Right hindlimb (tissue), 1 donor: ENCODE data around the gene PRR22.

Experiments used
- DNase-seq: peaks from one replicate; pipeline ENCODE4 v3.0.0-alpha.2; 2018

The PRR22 gene

DNA sequence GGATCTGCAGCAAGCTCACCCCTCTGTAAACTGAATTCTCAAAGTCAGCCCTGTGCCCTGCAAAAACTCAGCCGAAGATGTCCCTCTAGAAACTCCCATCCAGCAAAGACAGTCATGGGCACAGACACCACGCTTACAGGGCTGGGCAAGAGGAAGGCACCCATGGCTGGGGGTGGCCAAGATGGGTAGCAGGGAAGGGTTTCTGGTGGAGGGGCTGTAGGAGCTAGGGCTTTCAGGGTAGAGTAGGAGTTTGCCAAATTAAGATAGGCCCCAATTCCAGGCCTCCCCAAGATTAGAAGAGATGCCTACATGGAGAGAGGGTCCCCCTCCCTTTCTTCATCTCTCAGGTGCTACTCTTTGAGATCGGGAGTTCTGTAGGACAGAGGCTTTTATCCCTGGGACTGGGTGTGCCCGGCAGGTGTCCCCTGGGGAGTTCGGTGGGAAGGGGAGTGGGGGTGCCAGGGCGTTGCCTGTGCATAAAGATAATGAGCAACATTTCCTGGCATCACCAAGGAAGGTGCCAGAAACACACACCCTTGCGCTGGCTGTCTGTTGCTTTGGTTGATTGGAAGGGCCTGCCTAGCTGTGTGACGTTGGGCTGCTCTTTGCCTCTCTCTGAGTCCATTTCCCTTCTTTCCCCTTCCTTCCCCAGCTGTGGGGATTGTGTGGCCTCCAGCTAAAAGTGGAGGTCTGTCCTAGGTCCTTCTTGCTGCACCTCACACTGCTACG, 29.7 kb upstream of the PRR22 start:
- no peak for DNase-seq

DNA sequence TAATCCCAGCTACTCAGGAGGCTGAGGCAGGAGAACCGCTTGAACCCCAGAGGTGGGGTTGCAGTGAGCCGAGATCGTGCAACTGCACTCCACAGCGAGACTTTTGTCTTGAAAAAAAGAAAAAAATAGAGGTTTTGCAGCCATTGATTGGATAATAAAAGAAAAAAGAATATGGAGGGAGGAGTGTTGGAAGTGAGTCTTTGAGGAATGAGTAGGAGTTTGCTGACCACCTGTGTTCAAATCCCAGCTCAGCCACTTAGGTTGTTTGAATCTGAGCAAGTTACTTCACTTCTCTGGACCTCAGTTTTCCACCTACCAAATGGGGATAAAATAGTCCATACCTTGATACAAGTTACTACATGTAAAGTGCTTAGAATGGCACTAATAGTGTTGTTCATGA, 26.6 kb upstream of the PRR22 start:
- DNase-seq: no peak

DNA sequence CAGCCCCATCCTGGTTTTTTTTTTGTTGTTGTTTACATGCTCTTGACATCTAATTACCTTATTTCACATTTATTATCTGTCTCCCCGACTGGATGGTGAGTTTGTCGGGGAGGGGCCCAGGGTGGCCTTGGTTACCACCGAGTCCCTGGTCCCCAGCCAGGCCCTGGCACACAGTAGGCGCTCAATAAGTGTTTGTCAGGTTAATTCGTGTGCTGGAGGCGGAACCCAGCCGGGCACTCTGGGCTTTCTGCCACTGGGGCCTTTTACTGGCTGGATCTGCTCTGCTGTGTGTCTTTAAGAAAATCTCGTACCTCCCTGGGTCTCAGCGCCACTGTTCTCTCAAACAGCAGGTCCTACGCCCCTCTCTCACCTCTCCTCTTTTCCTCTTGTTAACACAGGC, 24.9 kb upstream of the PRR22 start:
- DNase-seq: peak; percentile 11

DNA sequence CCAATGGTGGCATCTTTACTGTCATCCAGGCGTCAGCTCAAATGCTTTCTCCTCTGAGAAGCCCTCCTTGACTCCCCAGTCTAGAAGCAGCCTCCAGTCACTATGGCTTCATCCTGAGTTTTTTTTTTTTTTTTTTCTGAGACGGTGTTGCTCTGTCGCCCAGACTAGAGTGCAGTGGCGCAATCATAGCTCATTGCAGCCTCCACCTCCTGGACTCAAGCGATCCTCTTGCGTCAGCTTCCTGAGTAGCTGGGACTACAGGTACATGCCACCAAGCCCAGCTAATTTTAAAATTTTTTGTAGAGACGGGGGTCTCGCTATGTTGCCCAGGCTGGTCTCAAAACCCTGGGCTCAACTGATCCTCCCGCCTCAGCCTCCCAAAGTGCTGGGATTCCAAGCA, 24.5 kb upstream of the PRR22 start:
- no peak for DNase-seq

DNA sequence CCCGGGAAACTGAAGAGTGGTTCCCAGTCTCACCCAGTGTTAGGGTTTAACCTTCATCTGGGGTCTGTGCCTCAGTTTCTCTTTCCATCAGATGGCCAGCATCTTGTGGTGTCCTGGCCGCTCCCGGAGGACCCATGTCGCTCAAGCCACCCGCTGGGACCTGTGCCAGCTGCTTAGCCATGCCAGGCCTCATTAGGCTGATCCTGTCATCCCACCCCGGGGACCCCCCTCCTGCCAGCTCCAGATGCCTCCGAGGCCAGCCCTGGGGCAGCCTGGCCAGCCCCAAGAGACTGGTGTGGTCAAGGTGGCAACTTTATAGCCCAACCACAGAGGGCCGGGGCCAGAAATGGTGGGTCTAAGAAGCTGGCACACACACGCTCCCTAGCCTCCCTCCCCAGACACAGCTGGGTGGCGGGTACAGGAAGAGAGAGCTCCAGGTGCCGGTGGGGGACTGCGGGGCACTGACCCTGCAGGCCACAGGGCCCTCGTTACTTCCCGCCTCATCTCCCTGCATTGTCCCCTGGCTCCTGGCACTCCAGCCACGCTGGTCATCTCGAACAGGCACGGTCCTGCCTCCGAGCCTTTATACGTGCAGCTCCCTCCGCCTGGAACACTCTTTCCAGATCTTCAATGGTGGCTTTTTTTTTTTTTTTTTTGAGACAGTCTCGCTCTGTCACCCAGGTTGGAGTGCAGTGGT, 23.7 kb upstream of the PRR22 start:
- peak; percentile 15 for DNase-seq

DNA sequence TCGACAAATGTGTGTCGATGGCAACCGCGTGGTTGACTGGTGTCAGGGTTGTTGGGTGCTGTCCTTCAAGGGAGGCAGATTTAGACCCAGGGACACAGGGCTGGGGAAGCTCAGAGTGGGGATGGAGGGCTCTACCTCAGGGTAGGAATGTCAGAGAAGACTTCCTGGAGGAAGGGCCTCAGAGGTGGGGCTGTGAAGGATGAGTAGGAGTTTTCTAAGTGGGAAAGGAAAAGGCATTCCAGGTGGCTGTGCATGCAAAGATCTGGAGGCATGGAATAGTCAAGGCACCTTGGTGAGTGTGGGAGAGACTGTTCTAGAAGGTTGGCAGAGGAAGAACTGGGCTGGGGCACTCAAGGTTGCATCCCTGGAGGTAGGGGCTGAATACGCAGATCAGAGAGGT, 22.4 kb upstream of the PRR22 start:
- peak; percentile 12 for DNase-seq

DNA sequence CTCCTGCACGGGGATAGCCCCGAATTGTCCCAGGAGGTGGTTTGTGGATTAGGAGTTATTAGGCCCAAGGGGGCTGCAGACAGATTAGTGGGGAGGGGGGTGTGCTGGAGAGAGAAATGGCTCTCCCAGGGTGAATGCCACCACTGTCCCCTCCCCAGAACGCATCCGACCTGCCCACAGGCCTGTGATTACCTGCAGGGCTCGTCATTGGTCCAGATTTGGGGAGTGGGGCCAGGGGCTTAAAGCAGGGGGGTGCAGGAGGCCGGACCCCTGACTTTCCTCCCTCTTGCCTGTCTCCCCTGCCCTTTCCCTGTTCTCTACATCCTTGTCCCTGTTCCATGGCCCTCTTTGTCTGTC, 21.6 kb upstream of the PRR22 start:
- peak; percentile 14 for DNase-seq

DNA sequence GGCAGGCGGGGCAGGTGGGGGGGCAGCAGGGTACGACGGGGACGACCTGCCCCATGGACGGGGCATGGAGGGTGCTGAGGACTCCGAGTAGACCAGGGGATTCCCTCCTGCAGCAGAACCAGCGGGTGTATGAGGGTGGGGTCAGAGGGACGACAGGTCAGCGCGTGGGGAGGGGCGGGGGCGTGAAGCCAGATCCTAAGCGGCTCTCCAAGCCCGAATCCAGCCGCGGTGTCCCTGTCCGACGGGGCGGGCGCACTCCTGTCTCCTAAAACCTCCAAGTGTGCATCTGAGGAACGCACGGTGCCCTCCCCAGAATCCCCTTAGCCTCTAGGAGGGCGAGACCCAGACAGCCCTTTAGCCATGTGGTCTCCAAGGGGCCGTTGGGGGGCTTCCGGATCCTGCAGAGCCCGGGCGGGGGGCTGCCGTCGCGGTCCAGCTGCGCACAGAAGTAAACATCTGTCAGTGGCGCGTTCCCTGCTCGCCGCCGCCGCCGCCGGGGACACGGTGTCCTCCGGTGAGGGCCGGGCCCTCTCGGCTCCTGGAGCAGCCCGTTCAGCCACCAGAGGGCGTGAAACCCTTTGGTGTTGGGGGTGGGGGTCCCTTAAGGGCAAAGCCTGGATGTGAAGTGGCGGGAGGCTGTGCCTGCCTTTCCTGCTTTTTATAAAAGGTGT, 21.1 kb upstream of the PRR22 start:
- DNase-seq: peak; percentile 65

DNA sequence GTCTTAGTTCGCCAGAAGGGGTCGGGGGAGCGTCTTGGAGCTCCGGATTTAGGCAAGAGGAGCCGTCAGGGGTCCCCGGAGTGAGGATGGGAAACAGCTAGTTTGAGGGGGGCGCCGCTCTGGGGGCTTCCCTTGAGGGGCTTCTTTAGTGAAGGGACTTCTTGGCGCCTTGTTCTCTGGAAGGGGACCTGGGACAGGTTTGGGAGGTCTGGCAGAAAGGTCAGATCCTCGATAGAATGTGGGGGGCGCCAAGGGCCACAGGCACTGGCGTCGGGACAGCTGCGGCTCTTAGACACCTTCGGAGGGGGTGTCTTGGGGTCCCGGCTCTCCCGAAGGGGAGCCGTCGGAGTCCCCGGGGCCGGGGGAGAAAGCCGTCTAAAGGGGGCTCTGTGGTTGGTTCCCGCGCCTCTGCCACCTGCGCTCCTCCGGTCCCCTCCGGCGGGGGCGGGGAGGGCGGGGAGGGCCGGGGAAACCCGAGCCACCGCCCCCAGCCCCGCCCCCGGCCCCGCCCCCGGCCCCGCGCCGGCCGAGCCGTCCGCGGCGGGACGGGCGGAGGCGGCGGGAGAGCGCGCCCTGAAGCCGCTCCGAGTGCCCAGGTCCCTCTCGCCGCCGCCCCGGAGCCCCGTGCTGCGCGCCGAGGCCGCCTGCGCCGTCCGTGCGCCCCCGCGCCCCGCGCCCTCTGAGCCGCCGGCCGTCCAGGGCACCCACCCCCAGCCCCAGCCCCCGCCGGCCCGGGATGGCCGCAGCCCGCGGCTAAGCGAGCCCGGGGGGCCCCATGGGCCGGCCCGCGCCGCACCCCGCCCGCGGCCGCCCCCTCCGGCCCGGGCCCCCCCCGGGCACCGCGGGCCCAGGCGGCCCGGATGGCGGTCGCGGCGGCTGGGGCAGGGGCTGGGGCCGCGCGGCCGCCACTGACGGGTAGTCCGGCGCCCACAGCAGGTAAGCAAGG, 20.2 kb upstream of the PRR22 start, which contains the start of gene NRTN:
Gene NRTN (plus strand): TSS at position 552 of the 946 bp plus-strand sequence. CDS start 19,099 bp downstream, outside the sequence.
- peak; percentile 42 for DNase-seq

DNA sequence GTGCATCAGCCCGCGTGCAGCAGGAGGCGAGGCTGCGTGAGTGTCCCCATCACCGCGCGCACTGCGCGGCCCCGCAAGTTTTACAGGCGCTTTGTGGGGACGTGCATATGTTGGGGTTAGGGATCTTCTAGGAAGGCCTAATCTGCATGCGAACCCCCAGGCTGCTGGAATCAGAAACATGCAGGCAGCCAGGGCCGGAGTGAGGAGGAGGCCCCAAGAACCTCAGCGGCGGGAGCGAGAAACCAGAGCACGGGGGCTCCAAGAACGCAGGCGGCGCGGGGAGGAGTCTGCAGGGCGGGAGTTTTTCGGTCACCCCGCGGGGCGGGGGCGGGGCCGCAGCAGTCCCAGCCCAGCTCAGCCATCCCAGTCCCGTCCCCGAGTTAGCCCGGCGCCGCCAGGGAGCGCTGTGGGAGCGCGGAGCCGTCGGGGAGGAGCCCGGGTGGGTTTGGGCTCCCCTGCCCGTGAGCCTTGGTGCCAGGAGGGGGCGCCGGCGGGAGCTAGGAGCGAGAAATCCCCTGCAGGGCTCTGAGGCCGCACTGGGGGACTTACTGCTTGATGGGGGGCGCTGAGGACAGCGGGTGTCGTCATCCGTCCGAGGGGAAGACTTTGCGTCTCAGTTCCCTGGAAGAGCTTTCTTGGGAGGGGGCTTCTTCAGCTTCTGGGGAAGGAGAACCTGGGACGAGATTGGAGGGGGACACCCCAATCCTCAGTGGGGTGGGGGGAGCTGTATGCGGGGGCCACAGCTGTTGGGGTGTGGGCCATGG, 19.4 kb upstream of the PRR22 start:
- DNase-seq: peak; percentile 94

DNA sequence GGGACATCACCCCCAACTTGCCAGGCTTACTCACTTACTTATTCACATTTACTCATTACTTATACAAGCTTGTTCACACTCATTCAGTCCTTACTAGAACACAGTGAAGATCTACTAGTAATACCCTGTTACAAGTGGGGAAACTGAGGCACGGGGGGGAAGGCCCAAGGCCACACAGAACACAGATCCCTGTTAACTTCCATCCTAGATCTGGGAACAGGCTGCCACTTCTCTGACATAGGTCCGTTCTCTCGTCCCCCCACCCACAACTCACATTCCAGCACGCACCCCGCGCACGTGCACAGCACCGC, 18.9 kb upstream of the PRR22 start:
- DNase-seq: no peak

DNA sequence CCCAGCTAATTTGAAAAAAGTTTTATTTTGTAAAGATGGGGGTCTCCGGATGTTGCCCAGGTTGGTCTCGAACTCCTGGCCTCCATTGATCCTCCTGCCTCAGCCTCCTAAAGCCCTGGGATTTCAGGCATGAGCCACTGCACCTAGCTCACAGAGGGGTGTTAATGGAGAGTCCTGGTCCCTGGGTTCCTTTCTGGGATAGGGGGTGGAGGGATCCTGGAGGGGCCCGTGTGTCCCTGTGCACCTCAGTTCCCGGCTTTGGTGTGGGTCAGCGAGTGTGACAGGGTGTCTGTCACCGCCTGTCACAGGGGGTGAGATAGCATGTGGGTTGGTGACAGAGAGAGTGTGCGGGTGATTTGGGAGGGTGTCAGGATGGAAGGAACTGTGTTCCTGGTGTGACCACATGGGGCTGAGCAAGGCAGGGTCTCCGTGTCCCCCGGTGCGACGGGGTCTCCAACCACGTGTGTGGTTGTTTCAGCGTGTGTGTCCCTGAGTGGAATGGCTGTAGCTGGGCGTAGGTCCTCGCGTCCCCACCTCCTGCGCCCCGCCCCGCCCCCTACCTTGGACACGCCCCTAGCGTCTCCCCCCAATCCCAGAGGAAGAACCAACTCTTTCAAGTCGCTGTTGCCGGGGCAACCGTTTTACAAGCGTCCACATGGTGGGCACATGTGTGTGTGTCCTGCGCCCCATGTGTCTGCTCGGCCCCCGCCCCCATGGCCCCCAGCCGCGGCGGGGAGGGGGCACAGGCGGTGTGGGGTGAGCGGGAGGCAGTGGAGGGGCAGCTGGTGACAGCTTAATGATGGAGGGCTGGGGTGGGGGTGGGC, 17.5 kb upstream of the PRR22 start:
- peak; percentile 58 for DNase-seq

DNA sequence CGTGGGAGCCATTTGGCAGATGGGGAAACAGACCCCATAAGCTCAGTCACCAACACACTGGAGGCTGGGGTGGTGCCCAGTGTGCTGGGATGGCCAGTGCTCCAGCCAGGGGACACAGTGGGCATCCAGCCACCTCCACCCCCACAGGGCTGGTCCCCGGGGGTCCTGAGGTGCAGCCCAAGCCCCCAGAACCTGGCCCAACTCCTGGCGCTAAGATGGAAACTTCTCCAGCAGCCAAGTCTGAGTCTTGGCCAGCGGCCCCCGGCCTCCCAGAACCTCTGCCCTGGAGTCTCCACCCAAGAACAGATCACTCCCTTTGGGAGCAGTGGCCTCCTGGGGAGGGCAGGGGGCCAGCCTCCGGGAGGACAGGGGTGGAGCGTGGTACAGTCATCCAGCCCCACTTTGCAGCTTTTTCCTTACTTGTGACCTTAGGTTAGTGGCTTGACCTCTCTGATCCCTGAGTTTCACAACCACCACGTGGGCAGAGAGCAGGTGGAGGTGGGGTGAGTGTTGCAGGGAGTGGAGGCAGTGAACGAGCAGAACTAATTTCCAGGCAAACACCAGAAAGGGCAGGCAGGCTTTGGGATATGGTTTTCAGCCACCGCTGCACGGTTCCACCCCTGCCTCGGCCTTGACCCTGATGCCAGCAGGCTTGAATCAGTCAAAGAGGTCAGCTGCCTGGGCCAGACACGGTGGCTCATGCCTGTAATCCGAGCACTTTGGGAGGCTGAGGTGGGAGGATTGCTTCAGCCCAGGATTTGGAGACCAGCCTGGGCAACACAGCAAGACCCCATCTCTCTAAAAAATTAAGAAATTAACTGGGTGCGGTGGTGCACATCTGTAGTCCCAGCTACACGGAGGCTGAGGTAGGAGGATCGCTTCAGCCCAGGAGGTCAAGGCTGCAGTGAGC, 16.1 kb upstream of the PRR22 start:
- DNase-seq: no peak

DNA sequence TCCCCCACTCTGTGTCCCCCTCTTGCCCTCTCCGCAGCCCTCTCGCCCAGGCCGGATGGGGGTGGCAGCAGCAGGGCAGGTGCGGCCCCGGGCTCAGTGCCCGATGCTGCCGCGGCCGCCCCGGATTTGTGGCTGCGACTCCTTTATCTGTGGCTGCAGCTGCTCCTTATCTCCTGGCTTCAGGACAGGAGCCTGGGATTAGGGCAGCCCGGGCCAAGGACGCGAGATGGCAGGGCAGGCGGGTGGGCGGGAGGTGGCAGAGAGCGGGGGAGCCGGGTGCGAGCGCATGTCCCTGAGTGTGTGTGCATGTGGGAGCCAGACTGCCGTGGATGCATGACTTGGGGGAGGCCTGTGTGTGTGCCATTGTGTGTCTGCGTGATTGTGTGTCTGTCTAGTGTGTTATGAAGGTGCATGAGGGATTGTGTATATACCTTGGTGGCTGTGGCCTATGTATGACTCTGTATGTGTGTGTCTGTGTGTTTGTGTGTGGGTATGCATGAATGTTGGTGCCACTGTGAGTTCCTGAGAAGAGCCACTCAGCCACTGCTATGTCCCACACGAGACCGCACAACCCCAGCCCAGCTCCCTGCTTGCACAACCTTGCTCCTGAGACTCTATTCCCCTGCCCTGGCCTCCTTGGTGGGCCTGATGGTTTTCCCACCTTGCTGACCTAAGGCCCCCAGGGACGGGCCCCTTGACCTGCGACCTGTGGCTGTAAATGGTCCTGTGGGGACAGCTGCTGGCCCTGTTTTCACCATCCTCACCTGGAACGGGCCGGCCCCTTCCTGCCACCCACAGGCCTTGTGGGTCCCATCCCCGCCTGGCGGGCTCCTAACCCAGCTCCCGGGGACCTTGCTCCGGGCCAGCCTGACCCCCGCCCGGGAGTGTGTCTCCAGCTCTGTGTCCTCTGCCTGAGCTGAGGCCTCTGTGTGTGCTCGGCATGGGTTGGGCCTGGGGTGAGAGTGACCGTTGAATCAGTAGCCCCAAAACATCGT, 15.0 kb upstream of the PRR22 start:
- DNase-seq: no peak

DNA sequence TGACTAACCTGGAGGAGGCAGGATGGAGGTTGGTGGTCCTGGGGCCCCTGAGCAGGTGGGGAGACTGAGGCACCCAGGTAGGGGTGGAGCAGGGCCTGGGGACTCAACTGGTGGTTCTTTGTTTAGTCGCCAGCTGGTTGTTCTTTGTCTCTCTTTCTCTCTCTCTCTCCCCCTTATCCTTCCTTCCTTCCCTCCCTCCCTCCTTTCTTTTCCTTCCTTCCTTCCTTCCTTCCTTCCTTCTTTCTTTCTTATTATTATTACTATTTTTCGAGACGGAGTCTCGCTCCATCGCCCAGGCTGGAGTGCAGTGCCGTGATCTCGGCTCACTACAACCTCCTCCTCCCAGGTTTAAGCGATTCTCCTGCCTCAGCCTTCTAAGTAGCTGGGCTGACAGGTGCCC, 13.7 kb upstream of the PRR22 start:
- DNase-seq: no peak

DNA sequence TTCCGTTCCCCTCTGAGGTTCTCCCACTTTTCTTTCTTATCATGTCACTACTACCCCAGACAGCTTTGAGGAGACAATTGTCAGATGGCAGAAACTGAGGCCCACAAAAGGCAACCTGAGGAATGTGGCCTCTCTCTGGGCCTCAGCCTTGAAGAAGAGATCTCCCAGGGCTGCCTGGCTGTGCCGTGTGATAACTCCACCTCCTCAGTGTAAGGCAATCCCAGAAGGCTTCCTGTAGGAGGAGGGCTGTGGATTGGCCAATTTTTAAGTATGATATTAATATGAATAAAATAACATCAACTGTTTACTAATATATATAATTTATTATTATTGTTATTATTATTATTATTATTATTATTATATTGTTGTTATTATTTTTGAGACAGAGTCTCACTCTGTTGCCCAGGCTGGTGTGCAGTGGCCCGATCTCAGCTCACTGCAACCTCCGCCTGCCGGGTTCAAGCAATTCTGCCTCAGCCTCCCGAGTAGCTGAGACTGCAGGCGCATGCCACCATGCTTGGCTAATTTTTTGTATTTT, 10.9 kb upstream of the PRR22 start:
- no peak for DNase-seq

DNA sequence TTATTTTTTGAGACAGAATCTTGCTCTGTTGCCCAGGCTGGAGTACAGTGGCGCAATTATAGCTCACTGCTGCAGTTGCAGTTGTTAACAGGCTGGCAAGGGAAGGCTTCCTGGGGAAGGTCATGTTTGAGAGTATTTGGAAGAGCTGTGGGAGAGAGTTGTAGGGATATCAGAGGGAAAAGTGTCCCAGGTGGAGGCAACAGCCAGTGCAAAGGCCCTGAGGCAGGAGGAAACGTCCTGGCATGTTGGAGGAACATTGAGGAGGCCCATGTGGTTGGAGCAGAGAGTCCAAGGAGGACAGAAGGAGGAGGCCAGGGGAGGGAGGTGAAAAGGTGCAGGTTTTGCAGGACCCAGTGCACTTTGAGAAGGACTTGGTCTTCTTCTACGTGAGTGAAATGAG, 8.6 kb upstream of the PRR22 start:
- DNase-seq: no peak

DNA sequence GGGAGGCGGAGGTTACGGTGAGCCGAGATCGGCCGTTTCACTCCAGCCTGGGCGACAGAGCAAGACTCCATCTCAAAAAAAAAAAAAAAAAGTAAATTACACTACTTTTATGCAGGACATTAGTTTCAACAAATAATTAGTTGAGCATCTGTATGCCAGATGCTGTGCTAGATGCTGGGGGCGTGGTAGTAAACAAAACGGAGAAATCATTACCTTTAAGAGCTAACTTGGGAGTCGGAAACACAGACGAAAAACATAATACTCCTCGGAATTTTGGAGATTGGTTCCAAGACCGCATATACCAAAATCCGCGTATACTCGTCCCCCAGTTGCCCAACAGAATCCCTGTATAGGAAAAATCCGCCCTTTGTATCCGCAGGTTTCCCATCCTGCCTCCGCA, 7.7 kb upstream of the PRR22 start:
- DNase-seq: no peak
